Naive B cell (primary cell): ENCODE measurements around the gene RBM20. TPM values are rescaled to one million over a fixed set of nuclear protein-coding genes. Genes with fewer than 3 reads are reported as not detected.

ENCODE experiments used
- ATAC-seq, 2 donors: fragments of 150-1000 bp; cut with Tn5 transposase; 2 replicates each; pipeline ENCODE4 v1.10.0; 2021; ENCODE audit warnings: low read depth in 2 of 2, mild to moderate bottlenecking in 2 of 2, moderate library complexity in 2 of 2
- DNase-seq: peaks from one replicate; pipeline ENCODE4 v3.0.0; 2022
- H3K27ac Mint-ChIP-seq, 6 donors: one replicate each; pipeline ENCODE4 v1.8.0; 2020 to 2022; ENCODE audit warnings: mild to moderate bottlenecking in 6 of 6, mixed read lengths in 6 of 6, moderate library complexity in 5 of 6, inconsistent platforms in 2 of 6
- H3K27me3 Mint-ChIP-seq, 3 donors: one replicate each; pipeline ENCODE4 v1.8.0; 2021 to 2022; ENCODE audit warnings: mixed read lengths in 3 of 3, mild to moderate bottlenecking in 1 of 3
- H3K36me3 Mint-ChIP-seq, 2 donors: one replicate each; pipeline ENCODE4 v1.8.0; 2020 to 2022; ENCODE audit warnings: mixed read lengths in 2 of 2, inconsistent platforms in 1 of 2, mild to moderate bottlenecking in 1 of 2
- H3K4me1 Mint-ChIP-seq, 3 donors: one replicate each; pipeline ENCODE4 v1.8.0; 2020 to 2022; ENCODE audit warnings: mixed read lengths in 3 of 3, inconsistent platforms in 1 of 3, mild to moderate bottlenecking in 1 of 3, moderate library complexity in 1 of 3
- H3K4me3 Mint-ChIP-seq, 8 donors: one replicate each; pipeline ENCODE4 v1.8.0; 2020 to 2022; ENCODE audit warnings: mild to moderate bottlenecking in 8 of 8, mixed read lengths in 8 of 8, moderate library complexity in 8 of 8, inconsistent platforms in 2 of 8
- H3K9me3 Mint-ChIP-seq, 7 donors: one replicate each; pipeline ENCODE4 v1.8.0; 2020 to 2022; ENCODE audit warnings: mixed read lengths in 7 of 7, mild to moderate bottlenecking in 5 of 7, inconsistent platforms in 2 of 7, moderate library complexity in 1 of 7
- polyA plus RNA-seq, 6 donors: library from polyadenylated mRNA; unstranded; fragments of 300-500 nt; fragmentation: Illumina TruSeq; gene quantifications; one replicate each; pipeline ENCODE4 v1.2.3, GENCODE V29; 2021; ENCODE audit warnings: low read depth in 6 of 6

The RBM20 gene
- polyA plus RNA-seq, 6 donors from 2014 or later, result 0.05 TPM; not detected in 5

- Mint-ChIP-seq H3K27ac (peak within 1 kb of the TSS; percentile 96 to 100 (median 98)), H3K9me3 (no peaks in the 10 kb centered on the region), H3K4me1 (peaks cover 40 to 71% (median 56%) of the 10 kb centered on the region in 3 donors), H3K4me3 (peak within 1 kb of the TSS; percentile 86 to 100 (median 98)), H3K27me3 (no peaks in the 10 kb centered on the region), H3K36me3 (peaks cover 0 to 8% of the 10 kb centered on the region in 2 donors)
- ATAC-seq (peak; percentile 68), DNase-seq (peak; percentile 87)
Measured at GRCh38 chr10:110871298-110872084, 227.4 kb downstream of the RBM20 start, which contains the start of gene PDCD4. Gene PDCD4, plus strand, starts transcription at chr10:110871928. Its CDS starts 4,100 bp downstream, at chr10:110876028.

DNA sequence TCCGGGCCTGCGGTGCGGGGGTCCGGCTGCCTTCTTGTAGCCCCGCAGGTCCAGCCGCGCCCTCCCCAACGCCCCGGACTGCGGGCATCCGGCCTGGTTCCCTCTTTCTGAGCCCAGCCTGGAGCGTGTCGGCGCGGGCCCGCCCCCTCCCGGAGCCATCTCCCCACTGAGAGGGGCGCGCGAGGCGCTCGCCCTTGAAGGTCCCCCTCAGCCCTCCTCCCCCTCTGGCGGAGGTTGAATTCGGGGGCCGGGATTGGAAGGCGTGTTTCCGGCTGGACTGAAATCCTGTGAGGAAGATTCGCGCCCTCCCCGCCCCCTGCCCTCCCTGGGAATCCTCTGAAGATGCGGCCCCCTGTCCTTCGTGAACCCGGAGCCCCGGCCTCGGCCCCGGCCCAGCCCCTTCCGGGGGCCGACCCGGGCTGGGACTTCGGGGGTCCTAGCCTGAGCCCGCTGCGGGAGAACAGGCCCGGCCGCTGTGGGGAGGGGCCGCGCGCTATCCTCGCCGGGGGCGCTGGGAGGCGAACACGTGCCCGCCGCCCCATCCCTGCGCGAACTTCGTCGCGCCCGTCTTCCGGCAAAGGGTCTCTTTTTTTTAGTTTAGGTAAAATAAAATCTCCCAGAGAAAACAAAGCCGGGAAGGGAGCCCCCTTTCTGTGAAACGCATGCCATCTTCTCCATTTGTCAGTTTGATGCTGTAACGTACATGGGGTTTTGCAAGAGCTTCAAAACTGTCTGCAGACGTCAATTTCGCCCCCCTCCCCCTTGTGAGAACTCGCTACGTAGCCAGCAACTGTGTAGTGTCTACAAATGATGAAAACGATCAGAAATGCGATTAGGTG, 228.2 kb downstream of the RBM20 start:
- Mint-ChIP-seq H3K4me3 (peak overlapping the region; percentile 86 to 99 (median 96)), H3K9me3 (no peaks in the 10 kb centered on the region), H3K27me3 (no peaks in the 10 kb centered on the region), H3K27ac (peak overlapping the region; percentile 96 to 99 (median 97)), H3K36me3 (peaks cover 0 to 8% of the 10 kb centered on the region in 2 donors), H3K4me1 (peaks cover 41 to 66% (median 54%) of the 10 kb centered on the region in 3 donors)
- DNase-seq (peak; percentile 74), ATAC-seq (peak; percentile 67 to 68)

DNA sequence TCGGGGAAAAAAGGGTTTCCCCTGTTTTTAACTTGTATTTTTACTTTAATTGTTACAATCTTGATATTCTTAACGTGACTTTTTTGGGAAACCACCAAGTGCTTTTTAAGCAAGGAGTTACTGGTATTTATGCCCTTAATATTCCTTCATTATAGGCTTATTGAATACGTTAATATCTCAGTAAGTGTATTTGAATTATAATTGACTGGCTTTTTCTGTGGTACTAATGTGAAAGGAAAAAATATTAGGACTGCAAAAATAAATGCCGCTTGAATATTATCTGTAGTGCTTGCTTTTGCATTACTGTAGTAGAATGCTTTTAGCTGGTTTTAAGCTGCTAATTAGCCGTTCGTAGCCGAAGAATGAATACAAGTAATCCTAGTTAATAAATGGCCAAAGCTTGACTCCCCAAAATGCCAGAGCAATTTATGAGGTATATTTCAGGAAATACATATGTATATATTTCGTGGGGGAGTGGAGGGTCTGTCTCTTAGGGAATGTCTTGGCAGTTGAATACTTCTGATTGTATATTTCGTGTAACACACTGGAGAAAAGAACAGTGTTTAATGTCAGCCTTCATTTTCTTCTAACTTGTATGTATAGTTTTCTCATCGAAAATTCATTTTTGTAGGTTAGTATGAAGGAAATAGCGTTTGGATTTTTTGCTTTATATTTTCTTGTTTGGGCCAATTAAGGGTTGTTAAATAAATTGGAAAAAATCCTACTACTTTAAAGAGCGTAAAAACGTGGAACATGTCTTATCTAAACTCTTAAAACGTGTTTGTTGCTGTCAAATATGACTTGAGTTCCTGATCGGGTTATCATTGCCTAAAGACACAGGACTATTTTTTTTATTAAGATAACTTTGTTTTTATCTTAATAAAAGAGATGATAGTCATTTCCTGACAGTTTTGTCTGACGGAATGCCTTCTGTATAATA, 229.1 kb downstream of the RBM20 start:
- Mint-ChIP-seq H3K9me3 (no peaks in the 10 kb centered on the region), H3K4me3 (peak overlapping the region; percentile 86 to 99 (median 96)), H3K27ac (peak overlapping the region; percentile 96 to 99 (median 97)), H3K27me3 (no peaks in the 10 kb centered on the region), H3K4me1 (peaks cover 42 to 64% (median 56%) of the 10 kb centered on the region in 3 donors), H3K36me3 (peaks cover 5 to 8% of the 10 kb centered on the region in 2 donors)
- DNase-seq (no peak), ATAC-seq (no peak)

DNA sequence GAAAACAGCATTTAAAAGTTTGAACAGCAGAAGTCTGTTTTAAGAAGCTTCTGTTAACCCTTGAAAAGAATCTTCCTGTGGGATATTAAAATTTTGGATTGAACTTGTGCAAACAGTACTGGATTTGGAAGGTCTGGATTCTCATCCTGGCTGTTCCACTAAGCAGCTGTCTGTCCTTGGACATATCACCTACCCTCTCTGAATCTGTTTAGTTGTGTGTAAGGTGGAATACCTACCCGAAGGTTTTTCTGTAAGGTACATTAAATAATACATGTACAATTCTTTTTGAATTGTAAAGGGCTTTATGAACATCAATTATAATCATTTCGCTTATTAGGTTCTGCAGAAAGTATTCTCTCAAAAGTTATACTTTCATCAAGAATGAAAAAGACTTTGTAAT, 229.8 kb downstream of the RBM20 start:
- DNase-seq, result no peak
- Mint-ChIP-seq H3K4me3 (peak overlapping the region; percentile 54 to 99 (median 86)), H3K27me3 (no peaks in the 10 kb centered on the region), H3K27ac (peak overlapping the region; percentile 20 to 99 (median 68)), H3K36me3 (peaks cover 8 to 9% of the 10 kb centered on the region in 2 donors), H3K9me3 (no peaks in the 10 kb centered on the region), H3K4me1 (peaks cover 47 to 60% (median 54%) of the 10 kb centered on the region in 3 donors)
- ATAC-seq, result no peak

DNA sequence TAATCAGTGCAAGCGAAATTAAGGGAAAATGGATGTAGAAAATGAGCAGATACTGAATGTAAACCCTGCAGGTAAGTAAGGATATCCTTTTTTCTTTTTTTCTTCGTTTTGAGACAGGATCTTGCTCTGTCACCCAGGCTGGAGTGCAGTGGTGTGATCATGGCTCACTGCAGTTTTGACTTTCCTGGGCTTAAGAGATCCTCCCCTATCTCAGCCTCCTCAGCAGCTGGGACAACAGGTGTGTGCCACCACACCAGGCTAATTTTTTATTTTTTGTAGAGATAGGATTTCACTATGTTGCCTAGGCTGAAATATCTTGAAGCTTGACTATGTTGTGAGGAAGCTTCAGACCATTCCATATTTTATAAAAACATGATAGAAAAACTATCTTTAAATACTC, 231.9 kb downstream of the RBM20 start:
- DNase-seq, result no peak
- no peaks in the 10 kb centered on the region for H3K9me3 Mint-ChIP-seq
- peaks cover 8 to 9% of the 10 kb centered on the region in 2 donors for H3K36me3 Mint-ChIP-seq
- H3K27ac Mint-ChIP-seq, result peak overlapping the region in 2 of 6 donors; percentile 19 to 65
- H3K4me1 Mint-ChIP-seq, result peaks cover 36 to 50% (median 46%) of the 10 kb centered on the region in 3 donors
- peak overlapping the region in 1 of 8 donors; percentile 30 for H3K4me3 Mint-ChIP-seq
- H3K27me3 Mint-ChIP-seq, result no peaks in the 10 kb centered on the region
- no peak for ATAC-seq

DNA sequence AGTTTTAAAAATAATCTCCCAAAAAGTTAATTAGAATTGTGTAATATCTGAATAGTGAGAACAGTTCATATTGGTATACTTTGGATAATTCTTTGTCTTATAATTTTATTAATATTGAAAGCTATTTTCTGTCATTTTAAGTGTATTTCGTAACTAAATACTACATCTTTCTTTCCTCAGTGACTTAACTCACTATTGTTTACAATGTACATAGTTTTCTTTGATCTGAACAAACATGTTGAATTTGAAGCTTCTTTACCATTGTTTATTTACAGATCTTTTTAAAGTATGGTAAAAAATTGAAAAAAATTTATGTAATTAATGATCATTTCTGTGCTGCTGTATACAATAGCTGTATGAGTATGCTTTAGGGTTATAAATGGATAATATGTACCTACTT, 232.7 kb downstream of the RBM20 start:
- Mint-ChIP-seq H3K27me3 (no peaks in the 10 kb centered on the region), H3K36me3 (peaks cover 3 to 9% of the 10 kb centered on the region in 2 donors), H3K4me1 (peaks cover 34 to 48% (median 44%) of the 10 kb centered on the region in 3 donors), H3K27ac (peak overlapping the region in 1 of 6 donors; percentile 16), H3K9me3 (no peaks in the 10 kb centered on the region), H3K4me3 (no peak overlapping the region)
- ATAC-seq (no peak), DNase-seq (no peak)

DNA sequence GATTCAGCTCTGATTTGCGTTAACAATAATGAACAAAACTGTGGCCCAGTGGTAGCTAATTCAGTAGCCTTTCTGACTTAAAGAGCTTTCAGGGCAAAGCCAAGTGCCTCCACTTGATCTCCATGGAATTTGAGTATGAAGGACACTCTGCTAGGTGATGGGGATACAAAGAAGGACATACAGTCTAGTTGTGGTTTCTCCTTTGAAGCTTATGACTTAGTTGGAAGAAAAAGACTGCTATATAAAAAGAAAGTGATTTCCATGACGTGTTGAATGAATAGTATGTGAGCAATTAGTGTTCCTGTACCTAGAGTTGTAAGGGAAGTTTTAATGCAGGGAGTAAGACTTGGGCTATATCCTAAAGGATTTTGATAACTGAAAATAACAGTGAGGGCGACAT, 235.9 kb downstream of the RBM20 start:
- Mint-ChIP-seq H3K27me3 (no peaks in the 10 kb centered on the region), H3K4me1 (peaks cover 48 to 57% (median 50%) of the 10 kb centered on the region in 3 donors), H3K27ac (peak overlapping the region in 4 of 6 donors; percentile 1 to 68 (median 26)), H3K9me3 (no peaks in the 10 kb centered on the region), H3K36me3 (peaks cover 13 to 14% of the 10 kb centered on the region in 2 donors), H3K4me3 (no peak overlapping the region)
- ATAC-seq (no peak), DNase-seq (no peak)

GRCh38 chr10:110881247-110881646, 237.1 kb downstream of the RBM20 start:
- peaks cover 13 to 17% of the 10 kb centered on the region in 2 donors for H3K36me3 Mint-ChIP-seq
- peak overlapping the region in 1 of 8 donors; percentile 16 for H3K4me3 Mint-ChIP-seq
- no peaks in the 10 kb centered on the region for H3K9me3 Mint-ChIP-seq
- DNase-seq, result no peak
- no peak for ATAC-seq
- no peaks in the 10 kb centered on the region for H3K27me3 Mint-ChIP-seq
- H3K4me1 Mint-ChIP-seq, result peaks cover 43 to 62% (median 52%) of the 10 kb centered on the region in 3 donors
- H3K27ac Mint-ChIP-seq, result peak overlapping the region in 2 of 6 donors; percentile 68 to 81

DNA sequence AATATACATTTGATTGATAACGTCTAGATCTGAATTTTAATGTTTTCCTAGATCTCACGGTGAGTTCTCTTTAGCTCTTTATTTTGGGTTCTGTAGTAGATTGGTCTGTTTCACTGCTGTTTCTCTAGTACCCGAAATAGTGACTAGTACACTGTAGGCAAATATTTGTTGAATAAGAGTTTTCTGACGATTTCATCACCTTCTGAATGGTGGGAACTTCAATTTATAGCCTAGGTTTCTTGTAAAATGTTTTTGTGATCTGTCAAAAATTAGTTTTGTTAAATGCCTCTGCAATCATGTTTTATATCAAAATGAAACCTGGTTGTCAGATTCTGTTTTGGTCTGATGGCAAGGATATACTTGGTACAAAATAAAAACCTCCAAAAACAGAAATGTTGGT, 237.8 kb downstream of the RBM20 start:
- H3K9me3 Mint-ChIP-seq, result no peaks in the 10 kb centered on the region
- no peak for ATAC-seq
- H3K4me3 Mint-ChIP-seq, result no peak overlapping the region
- no peaks in the 10 kb centered on the region for H3K27me3 Mint-ChIP-seq
- peak overlapping the region in 1 of 6 donors; percentile 68 for H3K27ac Mint-ChIP-seq
- no peak for DNase-seq
- peaks cover 13 to 18% of the 10 kb centered on the region in 2 donors for H3K36me3 Mint-ChIP-seq
- H3K4me1 Mint-ChIP-seq, result peaks cover 43 to 64% (median 54%) of the 10 kb centered on the region in 3 donors

DNA sequence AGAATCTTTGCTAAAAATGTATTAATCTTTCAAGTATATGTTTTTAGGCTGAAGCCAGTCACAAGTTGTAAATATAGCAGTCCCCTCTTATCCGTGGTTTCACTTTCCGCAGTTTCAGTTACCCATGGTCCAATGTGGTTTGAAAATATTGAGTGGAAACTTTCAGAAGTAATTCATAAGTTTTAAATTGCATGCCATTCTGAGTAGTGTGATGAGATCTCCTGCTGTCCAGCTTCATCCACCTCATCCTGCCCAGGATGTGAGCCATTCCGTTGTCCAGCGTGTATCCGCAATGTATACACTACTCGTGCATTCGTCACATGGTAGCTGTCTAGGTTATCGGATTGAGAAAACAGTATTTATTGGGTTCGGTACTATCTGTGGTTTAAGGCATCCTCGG, 239.8 kb downstream of the RBM20 start:
- DNase-seq (no peak), ATAC-seq (no peak)
- Mint-ChIP-seq H3K36me3 (peaks cover 13 to 20% of the 10 kb centered on the region in 2 donors), H3K27me3 (no peaks in the 10 kb centered on the region), H3K4me1 (peaks cover 29 to 46% (median 37%) of the 10 kb centered on the region in 3 donors), H3K27ac (peak overlapping the region in 5 of 6 donors; percentile 3 to 69 (median 67)), H3K9me3 (no peaks in the 10 kb centered on the region), H3K4me3 (no peak overlapping the region)

GRCh38 chr10:110885932-110886674, 242.0 kb downstream of the RBM20 start:
- no peak overlapping the region for H3K4me3 Mint-ChIP-seq
- no peak for ATAC-seq

GRCh38 chr10:110887560-110887959, 243.4 kb downstream of the RBM20 start:
- DNase-seq (no peak), ATAC-seq (no peak)
- Mint-ChIP-seq H3K27ac (peak overlapping the region in 3 of 6 donors; percentile 41 to 71 (median 61)), H3K27me3 (no peaks in the 10 kb centered on the region), H3K9me3 (no peaks in the 10 kb centered on the region), H3K4me1 (peaks cover 18 to 29% (median 22%) of the 10 kb centered on the region in 3 donors), H3K4me3 (no peak overlapping the region), H3K36me3 (peaks cover 17 to 24% of the 10 kb centered on the region in 2 donors)

More at GRCh38 chr10:110885932-110886674, 242.0 kb downstream of the RBM20 start:
- Mint-ChIP-seq H3K36me3 (peaks cover 20 to 25% of the 10 kb centered on the region in 2 donors), H3K9me3 (no peaks in the 10 kb centered on the region), H3K27ac (peak overlapping the region in 4 of 6 donors; percentile 4 to 90 (median 14)), H3K4me1 (peaks cover 22 to 29% (median 27%) of the 10 kb centered on the region in 3 donors), H3K27me3 (no peaks in the 10 kb centered on the region)
- DNase-seq, result no peak
